GM23338 (cell line): Measurements from ENCODE around the gene NUMBL. TPM values are rescaled to one million over a fixed set of nuclear protein-coding genes. Genes with fewer than 3 reads are reported as not detected.

Experiments
- CREB1 ChIP-seq: fragments of 250-450 bp; sonication (Bioruptor Pico); IDR thresholded peaks from 2 replicates; pipeline ENCODE4 v1.5.0; 2020; ENCODE audit warnings: low read depth, mild to moderate bottlenecking, moderate library complexity
- CTCF ChIP-seq, 2 experiments: fragments of 200-600 bp in 1 of 2; sonication (generic) in 1 of 2; conservative IDR thresholded peaks; 2 replicates each; pipeline versions ENCODE4 v1.5.1 to v1.6.1; 2016 to 2017; ENCODE audit warnings: antibody characterized with exemption in 2 of 2, low read depth in 2 of 2, mild to moderate bottlenecking in 2 of 2, moderate library complexity in 1 of 2
- ETS1 ChIP-seq: IDR thresholded peaks from 2 replicates; pipeline ENCODE4 v1.6.1; 2016; ENCODE audit warnings: antibody characterized with exemption
- EZH2 ChIP-seq: fragments of 200-600 bp; sonication (generic); IDR thresholded peaks from one replicate; pipeline ENCODE4 v1.8.0; 2017; ENCODE audit warnings: antibody characterized with exemption, mild to moderate bottlenecking, low read depth; ENCODE audit not compliant: unreplicated experiment
- EZH2phosphoT487 ChIP-seq: fragments of 200-600 bp; sonication (generic); IDR thresholded peaks from one replicate; pipeline ENCODE4 v1.8.1; 2018; ENCODE audit warnings: antibody characterized with exemption; ENCODE audit not compliant: unreplicated experiment
- JUNB ChIP-seq: IDR thresholded peaks from one replicate; pipeline ENCODE4 v1.6.1; 2016; ENCODE audit warnings: antibody characterized with exemption; ENCODE audit not compliant: unreplicated experiment
- POLR2AphosphoS5 ChIP-seq: IDR thresholded peaks from 2 replicates; pipeline ENCODE4 v1.6.1; 2016; ENCODE audit warnings: antibody characterized with exemption, low read depth
- REST ChIP-seq: IDR thresholded peaks from one replicate; pipeline ENCODE4 v1.6.1; 2018; ENCODE audit warnings: antibody characterized with exemption; ENCODE audit not compliant: unreplicated experiment
- STAT1 ChIP-seq: IDR thresholded peaks from one replicate; pipeline ENCODE4 v1.6.1; 2016; ENCODE audit warnings: antibody characterized with exemption; ENCODE audit not compliant: unreplicated experiment
- ZNF114 ChIP-seq: fragments of 250-450 bp; sonication (Bioruptor Pico); IDR thresholded peaks from 2 replicates; pipeline ENCODE4 v1.5.0; 2020; ENCODE audit warnings: mild to moderate bottlenecking, moderate library complexity
- ZNF331 ChIP-seq: fragments of 250-450 bp; sonication (Bioruptor Pico); IDR thresholded peaks from 2 replicates; pipeline ENCODE4 v1.5.0; 2020; ENCODE audit warnings: low read depth, mild to moderate bottlenecking, moderate library complexity
- ZNF462 ChIP-seq: fragments of 250-450 bp; sonication (Bioruptor Pico); IDR thresholded peaks from 2 replicates; pipeline ENCODE4 v1.5.0; 2020; ENCODE audit warnings: mild to moderate bottlenecking, moderate library complexity
- polyA plus RNA-seq: library from polyadenylated mRNA; unstranded; fragments of >200 nt; fragmentation: Nextera tagmentation; extraction: Ambion mirVana; gene quantifications from 2 replicates; pipeline ENCODE4 v1.2.1, GENCODE V29; 2016
- total RNA-seq: library from RNA; depleted of rRNA; stranded (reverse); fragments of >200 nt; shearing (Covaris generic); gene quantifications from 2 replicates; pipeline ENCODE4 v1.2.3, GENCODE V29; 2014

NUMBL gene
- total and polyA plus RNA-seq, 2 experiments from 2014 or later, result 8.5 to 28.5 TPM

- no peak for TF ChIP-seq ZNF462 (CRISPR knock-in tag)
- TF ChIP-seq CREB1, result no peak
- no peak for TF ChIP-seq ZNF331 (CRISPR knock-in tag)
- TF ChIP-seq STAT1, result no peak
- TF ChIP-seq REST, result no peak
- no peak for TF ChIP-seq ETS1
- no peak for TF ChIP-seq ZNF114 (CRISPR knock-in tag)
- TF ChIP-seq CTCF (conservative IDR thresholded peaks at IDR 0.05; ENCODE audit: low read depth in 2 of 2), result no peak
- no peak for TF ChIP-seq POLR2AphosphoS5
- no peak for TF ChIP-seq JUNB
- no peak for TF ChIP-seq EZH2phosphoT487
- TF ChIP-seq EZH2, result no peak
Measured at GRCh38 chr19:40705950-40706619, 15.6 kb upstream of the NUMBL start (continued).
